KBM-7 (cell line): ENCODE results near the gene TTC24.

ENCODE experiments used
- DNase-seq: peaks from one replicate; pipeline ENCODE4 v3.0.0-alpha.2; 2015
- in situ Hi-C: fragments of 300-500 bp; cut with MboI; formaldehyde crosslinking; loops from 2 replicates; pipeline ENCODE4 v1.14.3; 2020; ENCODE audit warnings: low sequenced_read_pairs, low pct_unique_long_range_greater_than_20kb, mixed read lengths

Gene TTC24

DNA sequence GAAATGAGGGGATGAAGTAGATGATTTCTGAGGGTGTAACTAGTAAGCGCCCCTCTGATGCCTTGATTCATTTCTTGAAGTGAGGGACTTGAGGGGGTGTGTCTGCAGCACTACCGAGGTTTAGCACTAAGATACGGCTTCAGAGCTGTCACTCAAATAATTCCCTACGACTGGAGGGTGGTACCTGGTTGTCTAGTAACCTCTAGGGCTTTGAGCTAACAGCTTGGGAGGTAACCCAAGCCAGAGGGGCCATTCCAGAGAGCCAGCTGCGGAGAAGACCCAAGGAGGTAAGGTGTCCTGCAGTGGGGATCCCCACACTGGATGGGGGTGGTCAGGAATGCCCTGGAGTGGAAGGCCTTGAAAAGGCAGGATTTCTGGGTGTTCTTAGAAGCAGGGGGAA is at the start of gene TTC24:
Gene TTC24, plus strand, starts transcription at position 252 of the 400 bp plus-strand sequence. CDS start 1,642 bp downstream, outside the sequence.
- in situ Hi-C loops, result no loop called here
- no peak for DNase-seq

DNA sequence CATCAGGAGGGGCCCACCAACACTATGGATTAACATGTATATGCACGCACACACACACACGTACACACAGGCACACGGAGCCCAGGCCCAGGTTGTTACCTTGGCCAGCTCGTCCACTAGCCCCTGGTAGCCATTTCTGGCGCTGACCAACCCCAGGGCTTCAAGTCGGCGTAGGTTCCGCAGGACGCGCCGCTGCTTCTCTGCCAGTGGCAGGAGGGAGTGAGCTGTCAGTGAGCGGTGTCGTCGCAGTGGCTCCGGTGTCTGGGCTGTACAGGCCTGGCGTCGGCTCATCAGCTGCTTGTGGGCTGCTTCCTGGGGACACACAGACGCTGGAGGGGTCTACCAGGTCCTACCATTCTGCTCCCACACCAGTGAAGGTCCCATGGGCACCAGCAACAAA is 49.5 kb upstream of the TTC24 start:
- no peak for DNase-seq
- in situ Hi-C loops, result no loop called here

DNA sequence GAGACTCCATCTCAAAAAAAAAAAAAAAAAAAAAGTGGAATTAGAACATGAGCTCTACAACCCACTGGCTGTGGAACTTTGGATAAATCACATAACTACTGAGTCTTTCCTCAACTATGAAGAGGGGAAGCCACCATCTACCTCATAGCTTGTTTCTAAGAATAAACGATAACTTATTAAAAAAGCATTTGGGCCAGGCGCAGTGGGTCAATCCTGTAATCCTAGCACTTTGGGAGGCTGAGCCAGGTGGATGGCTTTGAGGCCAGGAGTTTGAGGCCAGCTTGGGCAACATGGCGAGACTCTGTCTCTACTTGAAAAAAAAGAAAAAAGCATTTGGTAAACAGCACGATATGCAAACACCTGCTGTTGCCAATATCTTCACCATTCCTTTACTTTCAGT is 47.1 kb upstream of the TTC24 start:
- in situ Hi-C loops, result no loop called here
- DNase-seq, result no peak

DNA sequence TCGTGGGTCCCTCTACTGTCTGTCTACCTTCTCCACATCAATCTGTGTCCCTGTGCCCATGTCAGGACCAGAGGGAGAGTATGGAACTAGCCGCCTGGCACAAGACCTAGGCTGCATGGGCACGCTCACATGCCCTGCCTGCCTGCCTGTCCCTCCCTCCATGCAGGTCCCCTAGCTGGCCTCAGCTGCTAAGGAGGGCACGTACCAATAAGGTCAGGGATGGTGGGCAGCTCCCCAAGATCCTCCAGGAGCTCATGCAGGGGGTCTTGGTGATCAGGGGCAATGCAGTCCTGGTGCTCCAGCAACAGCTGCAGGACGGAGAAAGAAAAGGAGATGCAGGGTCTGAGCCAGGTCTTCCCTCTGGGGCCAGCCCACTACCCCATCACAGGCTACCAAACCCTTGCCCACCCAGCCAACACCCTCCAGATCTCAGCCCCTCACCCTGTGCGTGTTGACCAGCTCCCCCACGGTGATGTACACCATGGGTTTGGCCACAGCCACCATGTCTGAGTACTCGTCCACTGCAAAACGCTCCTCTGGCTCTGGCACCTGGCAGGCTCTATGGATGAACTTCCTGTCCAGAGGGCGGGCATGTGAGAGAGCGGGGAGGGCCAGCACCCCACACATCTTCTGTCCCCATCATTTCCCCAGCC is 45.8 kb upstream of the TTC24 start:
- no peak for DNase-seq
- in situ Hi-C loops, result no loop called here

DNA sequence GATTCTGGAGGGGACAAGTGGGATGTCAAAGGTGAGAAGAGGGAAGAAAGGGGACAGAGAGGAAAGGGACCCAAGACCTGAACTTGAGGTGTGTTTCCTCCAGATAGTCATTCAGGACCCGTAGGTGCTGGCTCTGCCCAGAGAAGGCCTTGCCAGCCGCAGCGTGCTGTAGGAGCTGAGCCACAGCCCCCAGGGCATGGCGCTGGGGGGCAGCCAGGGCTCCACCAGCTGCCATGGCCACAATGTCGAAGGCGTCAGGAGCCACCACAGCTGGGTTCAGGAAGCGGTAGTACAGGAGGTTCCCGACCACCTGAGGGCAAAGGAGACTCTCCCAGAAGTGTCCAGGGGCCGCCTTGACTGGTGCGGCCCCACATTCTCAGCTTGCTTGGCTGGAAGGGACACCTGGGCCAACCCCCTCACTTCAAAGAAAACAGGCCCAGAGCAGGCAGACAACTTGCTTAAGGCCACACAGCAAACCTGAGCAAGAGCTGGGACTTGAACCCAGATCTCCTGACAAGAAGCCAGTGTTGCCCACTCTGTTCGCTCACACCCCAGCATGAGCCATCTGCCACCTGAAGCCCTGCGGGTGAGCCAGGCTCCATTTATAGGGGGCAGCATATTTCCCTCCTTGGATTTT is 45.0 kb upstream of the TTC24 start:
- in situ Hi-C loops, result no loop called here
- DNase-seq, result no peak

DNA sequence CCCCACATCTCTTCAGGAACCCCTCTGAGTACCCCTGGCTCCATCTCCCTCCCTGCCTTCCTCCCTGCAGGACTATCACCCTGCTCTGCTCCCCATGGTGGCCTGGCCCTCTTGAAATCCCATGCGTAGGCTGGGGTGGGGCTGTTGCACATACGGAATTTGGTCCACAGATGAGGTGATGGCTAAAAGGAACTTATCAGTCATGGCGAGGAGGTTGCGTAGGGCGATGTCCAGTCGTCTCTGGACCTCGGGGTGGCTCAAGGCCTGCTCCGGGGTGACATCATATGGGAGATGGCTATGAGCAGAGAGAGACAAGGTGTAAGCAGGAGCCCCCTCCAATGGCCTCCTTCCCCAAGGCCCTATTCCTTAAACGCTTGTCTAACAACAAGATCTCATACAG is 42.5 kb upstream of the TTC24 start:
- DNase-seq, result no peak
- in situ Hi-C loops, result no loop called here

DNA sequence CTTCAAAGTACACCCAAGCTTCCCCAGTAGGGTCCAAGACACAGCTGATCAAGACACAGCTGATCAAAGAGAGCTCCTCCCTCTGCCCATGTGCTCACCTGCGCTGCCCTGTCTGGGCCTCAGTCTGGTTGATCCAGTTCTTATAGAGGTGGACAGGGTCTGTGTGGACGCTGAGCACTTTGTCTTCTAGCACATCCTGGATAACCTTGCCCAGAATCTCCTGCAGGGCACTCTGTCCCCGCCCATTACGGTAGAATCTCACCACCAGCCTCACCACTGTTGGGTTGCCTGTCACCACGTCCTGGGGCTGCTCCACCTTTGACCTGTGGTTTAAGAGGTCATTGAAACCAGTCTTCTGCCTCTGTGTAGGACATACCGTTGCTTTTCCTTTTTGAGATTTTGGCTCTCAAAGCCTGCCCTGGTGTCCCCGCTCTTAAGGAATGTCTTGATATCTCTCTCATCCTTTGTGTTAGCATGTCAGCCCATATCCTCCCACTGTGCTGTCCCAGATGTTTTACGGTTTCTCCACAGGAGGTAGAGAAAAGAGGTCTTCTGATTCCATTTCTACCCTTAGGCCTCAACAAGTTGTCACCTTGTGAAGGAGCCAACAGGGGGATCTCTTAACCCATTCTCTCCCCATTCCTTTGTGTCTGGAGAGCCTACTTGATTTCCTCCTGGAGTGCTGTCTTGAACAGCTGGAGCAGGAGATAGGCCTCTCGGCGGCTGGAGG is 40.6 kb upstream of the TTC24 start:
- DNase-seq, result no peak
- in situ Hi-C loops, result no loop called here

DNA sequence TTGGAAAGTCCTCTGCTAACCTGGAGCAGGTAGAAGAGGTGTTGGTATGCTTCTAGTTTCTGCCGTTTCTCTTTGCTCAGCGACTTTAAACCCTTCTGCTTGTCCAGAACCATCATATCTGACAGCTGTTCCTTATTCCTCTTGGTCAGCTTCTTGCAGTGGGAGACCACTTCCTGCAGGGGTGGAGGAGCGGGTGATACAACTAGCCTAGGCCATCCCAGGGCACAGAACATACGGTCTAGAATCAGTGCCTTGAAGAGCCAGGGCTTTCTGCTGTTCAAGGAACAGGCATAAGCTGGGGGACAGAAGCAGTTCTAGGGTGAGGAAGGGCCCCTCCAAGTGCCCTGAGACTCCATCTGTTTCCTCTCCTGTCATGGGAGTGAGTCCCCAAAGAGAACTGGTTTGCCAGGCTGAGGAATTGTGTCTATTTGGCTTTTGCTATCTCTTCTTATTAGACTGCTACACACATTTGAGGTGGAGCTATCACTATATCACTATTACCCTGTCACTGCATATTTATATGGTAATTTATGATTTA is 39.6 kb upstream of the TTC24 start:
- no peak for DNase-seq
- in situ Hi-C loops, result no loop called here

DNA sequence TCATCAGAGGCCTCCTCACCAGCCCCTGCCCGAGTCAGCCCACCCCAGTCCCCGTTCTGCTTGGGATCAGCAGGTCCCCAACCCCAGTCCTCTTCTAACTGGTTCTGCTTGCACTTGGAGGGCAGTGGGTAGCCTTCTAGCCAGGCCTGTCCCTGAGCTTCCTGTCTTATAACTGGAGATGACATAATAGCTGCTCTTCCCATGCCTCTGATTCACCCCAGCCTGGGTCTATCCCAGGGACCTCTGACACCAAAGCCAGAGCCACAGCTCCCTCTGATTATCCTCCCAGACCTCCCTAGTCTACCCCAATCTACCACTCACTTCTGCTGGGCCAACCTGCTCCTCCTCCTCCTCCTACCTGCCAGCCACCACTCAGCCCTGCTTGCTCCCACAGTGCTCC is 38.6 kb upstream of the TTC24 start:
- in situ Hi-C loops, result no loop called here
- no peak for DNase-seq

DNA sequence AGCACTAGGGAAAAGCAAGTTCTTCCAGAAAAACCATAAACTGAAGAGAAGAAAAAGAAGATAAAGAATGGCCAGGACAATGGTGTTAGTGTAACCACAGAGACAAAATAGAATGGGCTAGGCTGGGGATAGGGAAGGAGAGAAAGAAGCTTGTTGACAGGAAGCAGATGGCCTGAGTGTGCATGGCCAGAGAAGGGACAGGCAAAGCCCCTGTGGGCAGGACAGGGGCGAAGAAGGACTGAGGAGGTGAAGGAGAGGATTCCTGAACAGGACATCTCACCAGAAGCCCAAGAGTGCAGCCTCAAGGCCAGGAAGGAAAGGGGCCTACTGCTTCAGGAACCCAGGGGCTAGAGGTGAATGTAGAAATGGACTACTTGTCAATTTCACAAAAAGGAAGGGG is 36.5 kb upstream of the TTC24 start:
- DNase-seq, result no peak
- in situ Hi-C loops, result no loop called here

DNA sequence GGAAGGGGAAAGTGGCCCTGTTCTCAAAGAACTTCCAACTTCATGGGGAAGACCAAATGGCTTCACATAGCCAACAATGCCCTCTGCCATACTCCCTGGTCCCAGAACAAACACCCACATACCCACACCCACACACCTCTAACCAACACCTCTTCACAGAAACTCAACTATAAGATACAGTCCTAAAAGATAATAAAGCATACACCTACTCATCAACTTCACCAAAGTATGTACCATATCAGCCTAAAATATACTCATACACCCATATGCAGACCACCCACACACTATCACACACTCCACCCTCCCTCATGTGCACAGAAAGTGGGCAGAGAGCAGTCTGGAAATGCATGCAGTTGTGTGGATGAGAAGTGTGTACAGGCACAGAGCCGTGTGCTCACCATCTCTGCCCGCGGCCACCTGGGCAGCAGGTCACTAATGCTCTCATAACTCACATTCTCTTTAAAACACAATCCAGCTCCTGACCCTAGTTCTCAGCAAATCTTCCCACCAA is 34.9 kb upstream of the TTC24 start:
- no peak for DNase-seq
- in situ Hi-C loops, result no loop called here

DNA sequence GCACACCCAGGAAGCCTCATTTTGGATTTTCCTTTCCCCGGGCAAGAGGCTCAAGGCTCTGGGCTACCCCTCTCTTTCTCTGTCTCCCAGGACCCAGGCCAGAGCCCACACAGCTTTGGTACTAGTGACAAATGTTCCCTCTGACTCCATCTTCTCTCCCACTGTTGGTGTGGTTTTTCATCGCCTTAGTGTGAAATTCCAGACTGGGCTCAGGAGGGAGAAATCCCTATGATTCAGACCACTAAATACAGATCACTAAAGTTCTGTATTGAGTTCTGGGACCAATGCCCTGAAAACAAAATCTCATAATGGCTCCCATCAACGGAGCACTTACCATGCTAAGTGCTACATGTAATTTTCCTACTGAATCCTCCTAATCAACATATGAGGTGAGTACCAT is 33.3 kb upstream of the TTC24 start:
- in situ Hi-C loops, result no loop called here
- DNase-seq, result no peak

DNA sequence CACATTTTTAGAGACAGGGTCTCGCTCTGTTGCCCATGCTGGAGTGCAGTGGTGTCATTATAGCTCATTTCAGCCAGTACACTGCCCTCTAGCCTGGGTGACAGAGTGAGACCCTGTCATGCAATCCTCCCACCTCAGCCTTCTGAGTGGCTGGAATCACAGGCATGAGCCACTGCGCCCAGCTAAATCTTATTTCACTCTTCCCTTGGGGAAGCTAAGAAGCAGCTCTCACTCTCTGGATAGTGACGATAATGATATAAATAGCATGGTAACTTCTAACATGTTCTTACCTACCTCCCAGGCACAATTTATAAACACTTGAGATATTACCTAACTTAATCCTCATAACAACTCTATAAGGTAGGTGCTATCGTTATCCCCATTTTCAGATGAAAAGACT is 32.1 kb upstream of the TTC24 start:
- DNase-seq, result no peak

DNA sequence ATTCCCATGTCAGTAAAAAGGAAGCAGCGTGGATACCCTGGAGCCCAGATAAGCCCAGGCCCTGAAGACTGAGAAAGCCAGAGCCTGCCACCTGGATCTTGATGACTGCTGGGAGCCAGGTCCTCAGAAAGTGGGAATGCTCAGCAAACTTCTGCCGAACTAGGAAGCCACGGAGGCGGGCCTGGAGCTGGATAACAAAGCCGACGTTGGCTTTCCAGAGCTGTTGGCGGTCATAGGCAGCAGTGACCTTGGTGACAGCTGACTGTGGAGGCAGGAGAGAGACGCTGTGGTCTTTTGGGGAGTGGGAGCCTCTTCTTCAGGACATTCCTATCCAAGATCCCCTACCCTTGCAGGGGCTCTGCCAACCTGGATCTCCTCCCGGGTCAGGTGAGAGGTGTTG is 31.5 kb upstream of the TTC24 start:
- in situ Hi-C loops, result no loop called here
- no peak for DNase-seq

More for the DNA sequence above, 32.1 kb upstream of the TTC24 start:
- in situ Hi-C loops, result no loop called here

DNA sequence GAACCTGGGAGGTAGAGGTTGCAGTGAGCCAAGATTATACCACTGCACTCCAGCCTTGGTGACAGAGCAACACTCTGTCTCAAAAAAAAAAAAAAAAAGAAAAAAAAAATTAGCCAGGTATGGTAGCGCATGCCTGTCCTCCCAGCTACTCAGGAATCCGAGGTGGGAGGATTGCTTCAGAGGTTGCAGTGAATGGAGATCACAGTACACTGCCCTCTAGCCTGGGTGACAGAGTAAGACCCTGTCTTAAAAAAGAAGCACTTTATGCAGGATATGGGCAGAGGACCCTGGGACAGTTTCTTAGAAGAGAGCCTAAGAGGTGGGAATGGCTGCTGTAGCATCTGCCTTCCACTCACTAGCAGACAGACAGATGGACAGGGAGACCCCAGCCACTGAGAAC is 30.1 kb upstream of the TTC24 start:
- DNase-seq, result no peak
- in situ Hi-C loops, result no loop called here

DNA sequence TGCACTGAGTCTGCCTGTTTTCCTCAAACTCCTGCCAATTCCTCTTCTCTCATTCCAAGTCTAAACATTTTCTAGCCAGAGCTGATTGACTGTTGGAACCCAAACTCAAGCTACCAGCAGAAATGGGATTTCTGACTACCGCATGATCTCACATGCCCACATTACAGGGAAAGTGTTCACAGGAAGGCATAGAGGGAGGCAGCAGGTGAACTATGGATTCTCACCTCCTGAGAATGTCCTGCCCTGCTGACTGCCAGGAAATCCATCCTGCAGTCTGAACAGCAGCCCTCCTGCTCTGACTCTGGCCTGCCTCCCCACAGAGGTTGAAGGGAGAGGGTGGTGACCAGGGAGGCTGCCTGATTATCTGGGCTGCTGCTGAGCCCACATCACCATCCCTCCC is 29.7 kb upstream of the TTC24 start:
- in situ Hi-C loops, result no loop called here
- no peak for DNase-seq

DNA sequence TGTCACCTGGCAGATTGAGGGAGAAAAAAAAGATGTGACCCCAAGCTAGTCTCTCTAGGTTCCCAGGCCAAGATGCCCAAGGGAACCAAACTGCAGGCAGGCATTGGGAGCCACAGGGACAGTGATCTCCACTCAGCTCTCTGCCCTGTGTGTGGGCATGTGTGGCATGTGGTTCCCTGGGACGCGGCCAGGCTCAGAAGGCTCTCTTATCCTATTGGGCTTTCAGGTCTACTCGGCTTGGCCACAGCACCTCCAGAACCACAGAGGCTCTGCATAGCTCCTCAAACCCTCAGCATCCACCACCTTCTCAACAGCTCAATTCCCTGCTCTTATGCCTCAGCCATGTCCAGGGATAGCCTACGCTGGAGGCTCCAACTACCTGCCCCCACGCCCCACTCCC is 29.2 kb upstream of the TTC24 start:
- no peak for DNase-seq
- in situ Hi-C loops, result no loop called here

DNA sequence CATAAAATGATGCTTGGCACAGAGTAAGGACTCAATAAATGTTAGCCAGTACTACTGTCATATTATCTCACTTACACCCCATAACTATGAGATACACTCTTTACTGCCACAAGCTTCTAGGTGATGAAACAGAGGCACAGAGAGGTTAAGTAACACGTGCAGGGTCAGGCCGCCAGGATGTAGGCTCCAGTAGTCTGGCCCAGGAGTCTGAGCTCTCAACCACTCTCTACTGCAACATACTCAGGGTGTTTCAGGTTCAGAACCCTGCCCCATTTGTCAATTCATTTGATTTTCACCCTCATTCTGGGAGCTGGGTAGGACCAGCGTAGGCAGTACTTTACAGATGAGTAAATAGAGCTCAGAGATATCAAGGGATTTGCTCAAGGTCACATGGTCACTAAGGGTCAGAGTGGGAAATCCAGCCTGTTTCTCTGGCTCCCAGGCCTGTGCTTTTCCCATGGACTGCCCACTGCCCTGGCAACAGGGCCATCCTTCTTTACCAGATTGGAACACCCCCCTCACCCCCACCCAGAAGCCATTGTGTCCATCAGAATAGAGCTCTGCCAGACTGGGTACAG is 28.4 kb upstream of the TTC24 start:
- DNase-seq, result no peak
- in situ Hi-C loops, result no loop called here

DNA sequence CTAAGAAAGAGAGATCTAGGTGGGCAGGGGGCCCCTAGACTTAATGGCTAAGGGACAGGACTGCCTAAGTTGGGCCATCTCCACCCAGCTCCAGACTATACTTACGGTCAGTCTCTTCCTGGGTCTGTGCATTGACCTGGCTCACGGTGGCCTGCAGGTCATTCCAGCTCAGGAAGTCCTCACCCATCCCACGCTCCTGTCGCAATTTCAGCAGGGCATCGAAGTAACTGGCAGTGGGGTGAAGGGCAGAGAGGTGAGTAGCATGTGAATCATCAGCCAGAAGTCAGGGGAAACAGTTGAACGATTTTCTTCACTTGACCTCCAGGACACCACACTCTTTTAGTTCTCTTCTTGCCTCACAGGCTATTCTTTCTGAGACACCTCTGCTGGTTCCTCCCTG is 27.7 kb upstream of the TTC24 start:
- no peak for DNase-seq
- in situ Hi-C loops, result no loop called here

DNA sequence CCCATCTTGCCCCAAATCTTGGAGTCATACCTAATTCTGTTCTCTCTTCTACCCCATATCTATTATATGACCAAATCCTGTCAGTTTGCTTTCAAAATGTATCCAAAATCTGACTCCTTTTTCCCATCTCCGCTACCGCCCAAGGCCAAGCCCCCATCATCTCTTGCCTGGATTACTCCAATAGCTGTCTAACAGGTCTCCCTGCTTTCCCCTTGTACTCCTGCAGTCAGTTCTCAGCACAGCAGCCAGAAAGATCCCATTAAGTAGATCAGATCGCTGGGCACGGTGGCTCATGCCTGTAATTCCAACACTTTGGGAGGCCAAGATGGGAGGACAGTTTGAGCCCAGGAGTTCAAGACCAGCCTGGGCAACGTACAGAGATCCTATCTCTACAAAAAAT is 27.0 kb upstream of the TTC24 start:
- no peak for DNase-seq
- in situ Hi-C loops, result no loop called here
